Uterus (tissue), 4 donors: ENCODE data around the gene MAP3K3. TPM values are rescaled to one million over a fixed set of nuclear protein-coding genes. Genes with fewer than 3 reads are reported as not detected.

ENCODE experiments used
- DNase-seq, 2 donors: peaks; one replicate each; pipeline ENCODE4 v3.0.0-alpha.2; 2019 to 2020
- H3K27ac ChIP-seq, 2 donors: fragments of 200-600 bp; sonication (generic); 1 replicate in 1 of 2; 2 replicates in 1 of 2; pipeline ENCODE4 v1.5.1; 2016 to 2018
- H3K27me3 ChIP-seq, 2 donors: fragments of 200-600 bp; sonication (generic); one replicate each; pipeline ENCODE4 v1.5.1; 2018 to 2019; ENCODE audit warnings: control low read depth in 1 of 2
- H3K36me3 ChIP-seq, 2 donors: fragments of 200-600 bp; sonication (generic); one replicate each; pipeline ENCODE4 v1.5.1; 2019; ENCODE audit warnings: control low read depth in 1 of 2
- H3K4me1 ChIP-seq, 2 donors: fragments of 200-600 bp; sonication (generic); one replicate each; pipeline ENCODE4 v1.5.1; 2018 to 2019; ENCODE audit warnings: control low read depth in 1 of 2
- H3K4me3 ChIP-seq, 2 donors: fragments of 200-600 bp; sonication (generic); 1 replicate in 1 of 2; 2 replicates in 1 of 2; pipeline ENCODE4 v1.5.1; 2018 to 2019; ENCODE audit warnings: mild to moderate bottlenecking in 1 of 2
- H3K9me3 ChIP-seq, 2 donors: fragments of 200-600 bp; sonication (generic); one replicate each; pipeline ENCODE4 v1.5.1; 2019; ENCODE audit warnings: control low read depth in 1 of 2
- CTCF ChIP-seq, 4 experiments: fragments of 200-600 bp in 2 of 4; fragments of 450-650 bp in 2 of 4; sonication (generic) in 2 of 4; IDR thresholded peaks; one replicate each; pipeline ENCODE4 v1.5.1; 2016 to 2019; ENCODE audit warnings: antibody characterized with exemption in 4 of 4, mild to moderate bottlenecking in 2 of 4, moderate library complexity in 1 of 4
- POLR2A ChIP-seq, 2 donors: fragments of 450-650 bp; IDR thresholded peaks; one replicate each; pipeline ENCODE4 v1.6.1; 2016; ENCODE audit warnings: antibody characterized with exemption in 2 of 2, mild to moderate bottlenecking in 1 of 2, moderate library complexity in 1 of 2
- intact Hi-C: fragments of 100-400 bp; cut with DNase I; formaldehyde crosslinking; loops from one replicate; pipeline ENCODE4 v1.15.1; 2023; ENCODE audit warnings: low total_unique reads
- total RNA-seq, 4 donors: library from RNA; depleted of rRNA in 3 of 4; stranded (reverse); fragments of >200 nt in 3 of 4; gene quantifications; one replicate each; pipeline versions ENCODE4 v1.1.0 to v1.2.4, GENCODE V29; 2014 to 2023
- donor health status: DM: yes; HTN: yes; CAD: no.

Gene MAP3K3
- total RNA-seq, 4 donors from 2014 or later = 31.5 to 63.0 (median 56.3) TPM

- Histone ChIP-seq H3K4me1 (peaks cover 0 to 10% of the 10 kb centered on the region in 2 donors), H3K4me3 (no peak overlapping the region), H3K36me3 (no peaks in the 10 kb centered on the region), H3K27ac (no peak overlapping the region), H3K9me3 (no peaks in the 10 kb centered on the region), H3K27me3 (no peaks in the 10 kb centered on the region)
- intact Hi-C loops = no loop called here
- TF ChIP-seq POLR2A (IDR thresholded peaks at IDR 0.05) = no peak
- no peak for DNase-seq
Observed at GRCh38 chr17:63703556-63704258, 81.5 kb downstream of the MAP3K3 start.

GRCh38 chr17:63704259-63704576 is 82.0 kb downstream of the MAP3K3 start:
- Histone ChIP-seq H3K36me3 (no peaks in the 10 kb centered on the region), H3K9me3 (no peaks in the 10 kb centered on the region), H3K27me3 (no peaks in the 10 kb centered on the region), H3K4me3 (no peak overlapping the region), H3K4me1 (peaks cover 0 to 10% of the 10 kb centered on the region in 2 donors), H3K27ac (no peak overlapping the region)
- TF ChIP-seq CTCF (IDR thresholded peaks at IDR 0.05) (no peak), POLR2A (IDR thresholded peaks at IDR 0.05) (no peak)
- intact Hi-C loops = no loop called here
- no peak for DNase-seq

- no peaks in the 10 kb centered on the region for H3K9me3 ChIP-seq
- DNase-seq = no peak
- no peaks in the 10 kb centered on the region for H3K36me3 ChIP-seq
- peaks cover 0 to 10% of the 10 kb centered on the region in 2 donors for H3K4me1 ChIP-seq
- no peak overlapping the region for H3K27ac ChIP-seq
- H3K27me3 ChIP-seq = no peaks in the 10 kb centered on the region
- TF ChIP-seq POLR2A (IDR thresholded peaks at IDR 0.05) = no peak
- no peak for TF ChIP-seq CTCF (IDR thresholded peaks at IDR 0.05)
- no peak overlapping the region for H3K4me3 ChIP-seq
- intact Hi-C loops = no loop called here
Observed at GRCh38 chr17:63704836-63705235, 82.6 kb downstream of the MAP3K3 start.

GRCh38 chr17:63705657-63706056 is 83.4 kb downstream of the MAP3K3 start:
- Histone ChIP-seq H3K4me1 (peaks cover 0 to 8% of the 10 kb centered on the region in 2 donors), H3K9me3 (no peaks in the 10 kb centered on the region), H3K27ac (no peak overlapping the region), H3K27me3 (no peaks in the 10 kb centered on the region), H3K4me3 (no peak overlapping the region), H3K36me3 (no peaks in the 10 kb centered on the region)
- intact Hi-C loops = no loop called here
- no peak for TF ChIP-seq POLR2A (IDR thresholded peaks at IDR 0.05)
- TF ChIP-seq CTCF (IDR thresholded peaks at IDR 0.05) = no peak
- no peak for DNase-seq

DNA sequence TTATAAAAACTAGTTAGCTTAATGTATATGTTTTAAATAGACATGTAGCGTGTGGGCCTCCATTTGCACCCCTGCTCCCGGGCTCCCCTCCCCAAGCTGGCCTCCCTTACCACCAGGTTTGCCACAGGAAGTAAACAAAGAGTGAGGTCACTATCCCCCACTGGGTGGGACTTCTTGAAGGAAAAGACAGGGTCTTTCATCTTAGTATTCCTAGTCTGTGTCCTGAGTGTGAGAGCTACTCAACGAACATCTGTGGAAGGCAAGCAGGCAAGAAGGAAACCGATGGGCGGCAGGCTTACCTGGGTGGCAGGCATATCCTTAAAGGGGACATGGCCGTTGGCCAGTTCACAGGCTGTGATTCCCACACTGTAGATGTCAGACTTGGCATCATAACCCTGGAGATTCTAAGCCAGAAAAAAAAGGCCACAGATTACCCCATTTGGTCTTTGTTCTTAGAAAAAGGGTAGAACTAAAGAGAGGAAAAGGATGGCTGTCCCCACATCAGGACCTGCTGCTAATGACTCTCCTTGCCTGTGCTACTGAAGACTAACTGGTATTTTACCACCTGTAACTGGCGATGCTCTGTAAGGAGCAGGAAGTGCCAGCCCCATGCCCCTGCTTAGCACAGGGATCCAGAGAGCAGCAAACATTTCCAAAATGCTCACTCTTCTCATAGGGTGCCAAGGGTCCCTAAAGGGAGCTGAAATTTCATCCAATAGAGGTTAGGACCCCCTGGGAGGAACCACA is 84.3 kb downstream of the MAP3K3 start:
- no peaks in the 10 kb centered on the region for H3K9me3 ChIP-seq
- no peak overlapping the region for H3K27ac ChIP-seq
- H3K36me3 ChIP-seq = no peaks in the 10 kb centered on the region
- H3K27me3 ChIP-seq = no peaks in the 10 kb centered on the region
- TF ChIP-seq POLR2A (IDR thresholded peaks at IDR 0.05) (no peak), CTCF (IDR thresholded peaks at IDR 0.05) (no peak)
- H3K4me3 ChIP-seq = no peak overlapping the region
- intact Hi-C loops = no loop called here
- H3K4me1 ChIP-seq = no peaks in the 10 kb centered on the region
- DNase-seq = no peak
